ENCODE results near the gene WSB2.
"Not testable (repeated sequence)": the region's sequence is repeated elsewhere in the genome, so short reads cannot be mapped to it uniquely, and the experiment has no call there.

Gene WSB2

GRCh38 chr12:118061011-118061872, at the start of gene WSB2:
Gene WSB2 (minus strand): TSS chr12:118061179. CDS start chr12:118061048, 131 bp downstream.
- DNase-seq = peak; percentile 60 to 68

DNA sequence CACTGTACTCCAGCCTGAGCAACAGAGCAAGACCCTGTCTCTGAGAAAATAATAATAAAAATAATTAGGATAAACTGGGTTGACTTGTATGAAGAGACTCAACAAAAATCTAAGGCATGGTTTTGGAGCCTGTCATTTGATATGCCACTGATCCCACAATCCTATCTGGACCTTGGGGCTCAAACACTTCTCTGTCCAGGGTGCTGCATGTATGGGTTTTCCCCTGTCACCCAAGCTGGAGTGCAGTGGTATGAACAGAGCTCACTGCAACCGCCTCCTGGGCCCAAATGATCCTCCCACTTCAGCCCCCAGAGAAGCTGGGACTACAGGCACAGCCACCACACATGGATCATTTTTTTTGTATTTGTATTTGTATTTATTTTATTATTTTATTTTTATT, 48.1 kb upstream of the WSB2 start:
- DNase-seq = no peak

DNA sequence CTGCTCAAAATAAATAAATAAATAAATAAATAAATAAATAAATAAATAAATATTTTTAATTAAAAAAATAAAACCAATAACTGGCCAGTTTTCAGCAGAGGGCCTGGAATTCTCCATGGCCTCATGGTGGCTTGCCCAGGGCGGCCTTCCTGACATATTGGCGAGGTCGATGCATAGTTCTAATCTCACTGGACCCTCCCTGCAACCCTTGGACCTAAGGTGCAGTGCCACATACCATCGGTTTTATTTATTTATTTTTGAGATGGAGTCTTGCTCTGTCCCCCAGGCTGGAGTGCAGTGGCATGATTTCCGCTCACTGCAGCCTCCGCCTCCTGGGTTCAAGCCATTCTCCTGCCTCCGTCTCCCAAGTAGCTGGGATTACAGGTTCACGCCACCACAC, 46.7 kb upstream of the WSB2 start:
- no peak for DNase-seq

DNA sequence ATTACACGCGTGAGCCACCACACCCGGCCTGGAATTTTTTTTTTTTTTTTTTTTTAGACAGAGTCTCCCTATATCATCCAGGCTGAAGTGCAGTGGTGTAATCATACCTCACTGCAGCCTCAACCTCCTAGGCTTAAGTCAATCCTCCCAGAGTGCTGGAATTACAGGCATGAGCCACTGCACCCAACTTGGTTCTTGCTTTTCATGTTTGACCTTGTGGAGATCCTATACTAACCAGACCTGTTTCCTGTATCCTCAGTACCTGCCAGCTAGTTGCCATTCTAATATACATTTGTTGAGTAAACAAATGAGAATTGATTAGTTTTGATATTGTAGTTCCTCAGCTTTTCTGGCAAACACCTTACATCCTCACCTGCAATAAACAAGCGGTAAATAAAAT, 46.0 kb upstream of the WSB2 start:
- DNase-seq = no peak

DNA sequence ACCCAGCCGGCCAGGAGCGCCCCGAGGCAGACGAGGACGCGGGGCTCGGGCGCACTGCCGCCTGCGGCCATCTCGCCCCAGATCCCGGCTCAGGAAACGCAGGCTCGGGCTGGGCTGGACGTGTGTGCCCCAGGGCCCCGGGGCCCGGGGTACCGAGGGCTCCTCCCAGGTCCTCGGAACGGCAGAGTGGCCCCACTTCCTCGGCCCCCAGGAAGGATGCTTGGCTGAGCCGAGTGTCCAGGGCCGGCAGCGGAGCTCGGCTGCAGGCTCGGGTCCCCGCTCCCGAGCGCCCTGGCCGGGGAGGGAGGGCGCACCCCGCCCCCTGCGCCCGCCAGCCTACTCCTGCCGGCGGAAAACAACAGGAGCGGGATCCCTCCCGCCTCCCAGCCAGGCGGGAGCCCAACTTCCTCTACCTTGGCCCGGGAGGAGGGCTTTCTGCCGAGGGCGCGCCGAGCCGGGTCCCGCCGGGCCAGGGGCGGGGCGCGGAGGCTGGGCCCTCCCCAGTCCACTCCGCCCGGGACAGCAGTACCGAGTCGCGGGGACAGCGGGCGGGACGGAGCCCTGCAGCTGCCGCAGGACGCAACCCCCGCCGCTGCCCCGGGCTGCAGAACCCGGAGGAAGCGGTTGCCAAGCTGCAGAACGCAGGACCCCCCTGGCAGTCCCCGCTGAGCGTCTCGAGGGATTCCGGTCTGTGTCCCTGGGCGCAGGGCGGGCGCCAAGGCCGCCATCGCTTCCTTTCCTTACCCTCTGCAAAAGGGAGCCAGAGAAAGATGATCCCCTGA, 42.8 kb upstream of the WSB2 start, which contains the start of gene VSIG10:
VSIG10 (minus strand) TSS at position 411 of the 782 bp plus-strand sequence; CDS start at position 71, 340 bp downstream.
- DNase-seq = peak; percentile 29 to 41

GRCh38 chr12:118103201-118103600, 42.2 kb upstream of the WSB2 start:
- peak; percentile 26 to 34 for DNase-seq

DNA sequence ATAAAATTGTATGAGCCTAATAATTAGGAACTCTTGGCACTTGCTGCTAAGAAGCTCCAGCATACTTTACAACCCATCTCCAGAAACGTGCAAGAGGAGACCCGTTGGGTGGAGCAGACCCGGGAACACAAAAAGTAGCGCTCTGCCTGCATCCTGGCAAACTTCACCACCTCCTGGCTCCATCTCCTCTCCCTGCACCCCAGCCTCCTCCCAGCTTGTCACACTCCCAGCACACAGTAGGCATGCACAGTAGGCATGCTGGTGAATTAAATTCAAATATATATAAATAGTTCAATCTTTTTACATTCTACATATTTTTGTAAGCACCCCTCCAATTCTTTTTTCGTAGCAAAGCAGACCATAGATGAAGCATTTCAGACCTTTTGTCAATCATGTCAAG, 41.6 kb upstream of the WSB2 start:
- no peak for DNase-seq

DNA sequence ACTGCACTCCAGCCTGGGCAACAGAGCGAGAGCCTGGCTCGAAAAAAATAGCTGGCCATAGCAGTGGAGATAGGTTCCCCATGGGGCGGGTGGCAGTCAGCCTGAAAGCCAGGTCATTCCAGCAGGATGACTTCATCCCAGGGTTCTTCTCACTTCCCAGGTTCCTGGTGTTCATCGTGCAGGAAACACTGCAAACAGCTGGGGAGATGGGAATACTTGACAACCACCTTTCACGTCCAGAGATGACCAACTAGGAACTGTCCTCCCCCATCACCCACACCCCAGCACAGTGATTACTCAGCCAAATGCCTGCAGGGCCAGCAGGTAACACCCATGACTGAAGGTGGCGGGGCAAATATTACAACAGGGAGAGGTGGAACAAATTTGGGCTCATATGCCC, 41.1 kb upstream of the WSB2 start:
- DNase-seq = no peak

DNA sequence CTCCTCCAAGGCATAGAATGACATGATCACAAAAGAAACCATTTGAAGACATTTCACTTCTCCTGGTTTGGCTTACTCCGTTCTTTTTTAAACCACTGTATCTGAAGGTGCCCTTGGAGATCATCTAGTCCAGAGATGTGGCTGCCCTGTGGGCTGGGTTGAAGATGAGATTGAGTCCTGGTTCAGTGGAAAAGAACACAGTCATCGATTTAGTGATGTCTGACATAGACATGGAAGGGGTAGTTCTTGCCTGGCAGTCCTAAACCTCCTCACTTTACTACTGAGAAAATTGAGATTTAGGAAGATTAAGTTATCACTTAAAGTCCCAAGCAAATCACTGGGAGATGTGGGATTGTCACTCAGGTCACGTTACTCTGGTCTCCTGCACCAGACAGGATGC, 40.1 kb upstream of the WSB2 start:
- no peak for DNase-seq

GRCh38 chr12:118098911-118099671, 38.1 kb upstream of the WSB2 start:
- no peak for DNase-seq

DNA sequence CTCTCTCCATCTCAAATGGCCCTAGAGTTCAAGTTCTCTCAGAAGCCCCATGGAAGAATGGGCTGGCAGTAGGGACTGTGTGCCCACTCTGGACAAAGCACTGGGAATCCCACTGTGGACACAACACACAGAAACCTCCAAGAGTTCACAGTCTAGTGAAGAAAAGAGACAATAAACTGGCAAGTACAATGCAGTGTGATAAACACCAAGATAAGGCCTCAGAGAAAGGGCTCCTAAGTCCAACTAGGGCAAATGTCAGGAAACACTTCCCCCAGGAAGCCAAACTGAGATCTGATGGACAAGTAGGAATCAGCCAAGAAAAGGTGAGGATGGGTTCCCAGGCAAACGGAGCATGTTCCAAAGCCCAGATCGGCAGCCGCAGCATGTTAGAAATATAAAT, 37.4 kb upstream of the WSB2 start:
- DNase-seq = no peak

GRCh38 chr12:118094039-118094438, 33.1 kb upstream of the WSB2 start:
- DNase-seq = no peak

GRCh38 chr12:118089782-118090181, 28.8 kb upstream of the WSB2 start:
- no peak for DNase-seq

GRCh38 chr12:118082161-118082560, 21.2 kb upstream of the WSB2 start:
- DNase-seq = no peak

- DNase-seq = not testable (repeated sequence)
Measured at GRCh38 chr12:118081521-118081920, 20.5 kb upstream of the WSB2 start.

DNA sequence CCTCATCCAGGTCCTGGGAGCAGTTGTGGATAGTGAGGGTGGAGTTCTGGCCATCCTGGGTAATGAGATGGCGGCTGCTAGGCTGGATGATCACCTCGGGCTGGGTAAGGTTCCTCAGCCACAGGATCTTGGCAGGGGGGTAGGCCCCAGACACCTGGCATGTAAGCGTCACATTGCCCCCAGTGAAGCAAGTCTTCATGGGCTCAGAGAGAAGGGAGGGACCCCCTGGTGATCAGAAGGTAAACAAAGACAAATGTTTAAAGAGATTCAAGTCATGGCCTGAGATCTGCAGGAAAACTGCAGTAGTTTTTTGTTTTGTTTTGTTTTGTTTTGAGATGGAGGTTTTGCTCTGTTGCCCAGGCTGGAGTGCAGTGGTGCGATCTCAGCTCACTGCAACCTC, 12.8 kb upstream of the WSB2 start:
- no peak for DNase-seq

DNA sequence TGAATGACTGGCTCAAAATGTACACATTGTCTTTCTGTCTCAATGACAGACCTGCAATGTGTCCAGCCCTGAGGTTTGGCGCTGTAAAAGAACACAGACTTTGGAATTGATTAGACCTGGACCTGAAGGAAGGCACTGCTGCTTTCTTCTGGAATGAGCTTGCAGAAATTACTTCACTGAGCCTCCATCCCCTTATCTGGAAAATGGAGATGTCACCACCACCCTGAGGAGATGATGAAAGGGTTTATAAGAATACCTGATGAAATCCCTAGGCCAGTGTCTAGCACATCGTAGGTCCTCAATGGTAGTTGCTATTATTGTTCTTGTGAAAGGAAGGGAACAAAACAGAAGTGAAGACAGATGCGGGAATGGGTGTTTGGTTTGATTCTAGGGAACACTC, 9.7 kb upstream of the WSB2 start:
- DNase-seq = no peak

DNA sequence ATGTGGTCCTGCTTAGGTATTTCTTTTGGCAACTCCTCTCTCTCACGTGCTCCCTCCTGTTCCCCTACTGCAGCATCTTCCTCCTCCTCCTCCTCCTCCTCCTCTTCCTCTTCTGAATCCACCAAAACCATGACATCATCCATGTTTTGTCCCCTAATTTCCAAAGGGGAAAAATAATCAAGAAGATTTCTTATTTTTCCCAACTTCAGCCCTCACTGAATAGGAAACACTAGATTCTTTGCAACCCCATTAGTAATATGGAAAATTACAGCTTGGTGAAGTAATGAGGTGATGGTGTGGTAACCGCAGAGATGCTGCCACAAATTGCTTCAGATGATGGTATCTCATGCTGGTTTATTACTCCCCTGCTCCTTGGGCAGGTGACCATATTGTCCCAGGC, 7.5 kb upstream of the WSB2 start:
- DNase-seq = no peak

GRCh38 chr12:118065380-118065779, 4.4 kb upstream of the WSB2 start:
- DNase-seq = no peak

GRCh38 chr12:118064608-118065007, 3.6 kb upstream of the WSB2 start:
- no peak for DNase-seq

- DNase-seq = no peak
Measured at GRCh38 chr12:118063576-118064391, 2.8 kb upstream of the WSB2 start.
